Mesenchymal stem cell (in vitro differentiated cells and primary cell): ENCODE measurements around the gene PRAMEF18.
"Not testable (repeated sequence)": the region's sequence is repeated elsewhere in the genome, so short reads cannot be mapped to it uniquely, and the experiment has no call there.

Experiments
- DNase-seq: peaks from one replicate; pipeline ENCODE4 v3.0.0-alpha.2; 2013
- H2AFZ ChIP-seq: one replicate; pipeline ENCODE4 v1.6.1; 2013; ENCODE audit warnings: low read depth, mild to moderate bottlenecking, control low read depth, inconsistent platforms, low read length, moderate library complexity
- H2AK5ac ChIP-seq: 2 replicates; pipeline ENCODE4 v1.6.1; 2013; ENCODE audit warnings: low read length, moderate library complexity, mild to moderate bottlenecking, inconsistent platforms; ENCODE audit not compliant: severe bottlenecking
- H2BK120ac ChIP-seq: one replicate; pipeline ENCODE4 v1.6.1; 2013; ENCODE audit warnings: low read depth, mild to moderate bottlenecking, inconsistent platforms, low read length, moderate library complexity
- H2BK12ac ChIP-seq, 2 experiments: one replicate each; pipeline ENCODE4 v1.6.1; 2013; ENCODE audit warnings: inconsistent platforms in 2 of 2, low read length in 2 of 2, mild to moderate bottlenecking in 2 of 2, moderate library complexity in 2 of 2, control low read depth in 1 of 2
- H2BK15ac ChIP-seq: one replicate; pipeline ENCODE4 v1.6.1; 2013; ENCODE audit warnings: mild to moderate bottlenecking, low read depth, inconsistent platforms; ENCODE audit not compliant: poor library complexity, severe bottlenecking
- H2BK5ac ChIP-seq: 2 replicates; pipeline ENCODE4 v1.6.1; 2013; ENCODE audit warnings: low read depth, mild to moderate bottlenecking, low read length, control low read depth, inconsistent platforms; ENCODE audit not compliant: poor library complexity, severe bottlenecking
- H3K14ac ChIP-seq, 2 experiments: one replicate each; pipeline ENCODE4 v1.6.1; 2013; ENCODE audit warnings: inconsistent platforms in 2 of 2, low read length in 2 of 2, control low read depth in 1 of 2, mild to moderate bottlenecking in 1 of 2, moderate library complexity in 1 of 2
- H3K18ac ChIP-seq, 2 experiments: one replicate each; pipeline ENCODE4 v1.6.1; 2013; ENCODE audit warnings: inconsistent platforms in 2 of 2, low read length in 2 of 2, control low read depth in 1 of 2, low read depth in 1 of 2, mild to moderate bottlenecking in 1 of 2
- H3K23ac ChIP-seq, 2 experiments: one replicate each; pipeline ENCODE4 v1.6.1; 2013; ENCODE audit warnings: inconsistent platforms in 2 of 2, low read length in 2 of 2, mild to moderate bottlenecking in 2 of 2, moderate library complexity in 2 of 2, control low read depth in 1 of 2
- H3K27ac ChIP-seq: 2 replicates; pipeline ENCODE4 v1.5.1; 2013; ENCODE audit warnings: mild to moderate bottlenecking, moderate library complexity, low read length, control low read depth, inconsistent platforms; ENCODE audit not compliant: poor library complexity, severe bottlenecking
- H3K27me3 ChIP-seq, 2 experiments: 2 replicates each; pipeline versions ENCODE4 v1.6.1 to v1.7.0; 2013; ENCODE audit warnings: low read length in 2 of 2, mild to moderate bottlenecking in 2 of 2, moderate library complexity in 2 of 2, control low read depth in 1 of 2, inconsistent platforms in 1 of 2; ENCODE audit not compliant: control insufficient read depth in 1 of 2, insufficient read depth in 1 of 2
- H3K36me3 ChIP-seq, 2 experiments: 2 replicates each; pipeline versions ENCODE4 v1.6.1 to v1.7.0; 2013; ENCODE audit warnings: low read length in 2 of 2, control low read depth in 1 of 2, inconsistent platforms in 1 of 2, low read depth in 1 of 2, mild to moderate bottlenecking in 1 of 2; ENCODE audit not compliant: insufficient read depth in 2 of 2, control insufficient read depth in 1 of 2
- H3K4ac ChIP-seq, 2 experiments: one replicate each; pipeline ENCODE4 v1.6.1; 2013; ENCODE audit warnings: inconsistent platforms in 2 of 2, low read length in 2 of 2, mild to moderate bottlenecking in 2 of 2, moderate library complexity in 2 of 2, control low read depth in 1 of 2, low read depth in 1 of 2
- H3K4me1 ChIP-seq: 2 replicates; pipeline ENCODE4 v1.6.1; 2013; ENCODE audit warnings: low read depth, low read length, control low read depth; ENCODE audit not compliant: control insufficient read depth, insufficient read depth
- H3K4me2 ChIP-seq: 2 replicates; pipeline ENCODE4 v1.6.1; 2013; ENCODE audit warnings: low read length, mild to moderate bottlenecking, inconsistent platforms; ENCODE audit not compliant: poor library complexity, severe bottlenecking
- H3K4me3 ChIP-seq, 2 experiments: 2 replicates each; pipeline versions ENCODE4 v1.5.1 to v1.7.0; 2013; ENCODE audit warnings: low read length in 2 of 2, mild to moderate bottlenecking in 2 of 2, control low read depth in 1 of 2, low read depth in 1 of 2; ENCODE audit not compliant: insufficient read depth in 1 of 2
- H3K79me1 ChIP-seq: replicated peaks from 2 replicates; pipeline ENCODE4 v1.6.1; 2013; ENCODE audit warnings: mild to moderate bottlenecking, control low read depth, low read length, inconsistent platforms; ENCODE audit not compliant: poor library complexity, severe bottlenecking
- H3K9ac ChIP-seq: 2 replicates; pipeline ENCODE4 v1.7.0; 2013; ENCODE audit warnings: mild to moderate bottlenecking, low read length, moderate library complexity
- H3K9me3 ChIP-seq: 2 replicates; pipeline ENCODE4 v1.7.0; 2013; ENCODE audit warnings: mild to moderate bottlenecking, low read length; ENCODE audit not compliant: control insufficient read depth
- H4K8ac ChIP-seq: one replicate; pipeline ENCODE4 v1.6.1; 2013; ENCODE audit warnings: inconsistent platforms, mild to moderate bottlenecking, low read length, moderate library complexity
- H4K91ac ChIP-seq: one replicate; pipeline ENCODE4 v1.6.1; 2013; ENCODE audit warnings: mild to moderate bottlenecking, low read length, inconsistent platforms
- WGBS: methylation state at CpG from one replicate; pipeline ENCODE4 v1.1.7; 2013; ENCODE audit warnings: mixed read lengths; 5-methylcytosine and 5-hydroxymethylcytosine counted together

The PRAMEF18 gene

DNA sequence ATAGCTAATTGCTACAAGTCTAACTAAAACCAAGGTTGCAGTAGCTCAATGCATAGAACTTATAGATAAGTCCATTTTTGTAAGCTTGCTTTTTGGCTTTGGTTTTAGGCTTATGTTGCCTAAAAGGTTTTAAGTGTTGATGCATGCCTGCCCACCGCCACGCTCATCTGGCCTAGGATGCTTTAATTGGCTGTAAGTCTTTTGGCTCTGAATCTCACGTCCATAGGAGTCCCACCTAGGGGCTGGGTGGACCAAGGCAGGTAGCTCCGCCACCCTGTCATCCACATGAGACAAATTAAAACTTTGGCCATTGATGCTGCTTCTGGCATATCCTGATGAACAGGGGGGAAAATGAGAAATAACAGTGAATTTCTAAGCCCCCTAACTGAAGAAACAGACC is 11.6 kb upstream of the PRAMEF18 start:
- H3K27me3 ChIP-seq, H2AK5ac ChIP-seq, H3K27ac ChIP-seq, H3K9ac ChIP-seq, H4K8ac ChIP-seq, H3K18ac ChIP-seq, H3K4me1 ChIP-seq, H2BK15ac ChIP-seq, H3K36me3 ChIP-seq, H2AFZ ChIP-seq, H3K9me3 ChIP-seq, H3K4ac ChIP-seq, H3K4me2 ChIP-seq, H2BK120ac ChIP-seq, H2BK12ac ChIP-seq, H4K91ac ChIP-seq, H3K4me3 ChIP-seq, H3K14ac ChIP-seq, H2BK5ac ChIP-seq, H3K23ac ChIP-seq, DNase-seq, H3K79me1 ChIP-seq: not testable (repeated sequence)
- WGBS = 57% methylated on average over 4 of the region's 4 CpGs

DNA sequence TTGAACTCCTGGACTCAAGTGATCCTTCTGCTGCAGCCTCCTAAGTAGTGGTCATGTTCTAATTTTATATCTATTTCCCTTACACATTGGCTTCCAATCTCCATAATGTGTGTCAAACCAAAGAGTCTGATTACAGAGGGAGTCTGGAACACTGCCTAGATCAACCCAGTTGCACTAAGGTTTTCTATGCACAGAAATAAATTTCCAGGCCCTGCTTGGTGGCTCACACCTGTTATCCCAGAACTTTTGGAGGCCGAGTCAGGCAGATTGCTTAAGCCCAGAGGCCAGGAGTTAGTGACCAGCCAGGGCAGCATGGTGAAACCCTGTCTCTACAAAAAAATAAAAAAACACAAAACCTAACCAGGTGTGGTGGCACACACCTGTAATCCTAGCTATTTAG is 8.1 kb upstream of the PRAMEF18 start:
- H3K79me1 ChIP-seq, H2BK5ac ChIP-seq, H3K27ac ChIP-seq, H3K4ac ChIP-seq, H3K14ac ChIP-seq, H2BK12ac ChIP-seq, H2BK120ac ChIP-seq, H3K4me2 ChIP-seq, H2BK15ac ChIP-seq, H3K4me1 ChIP-seq, H3K9me3 ChIP-seq, H3K27me3 ChIP-seq, H3K9ac ChIP-seq, H4K91ac ChIP-seq, H2AK5ac ChIP-seq, H3K36me3 ChIP-seq, H4K8ac ChIP-seq, H2AFZ ChIP-seq, H3K23ac ChIP-seq, DNase-seq, H3K4me3 ChIP-seq, H3K18ac ChIP-seq: not testable (repeated sequence)
- 38% methylated on average over 1 of the region's 1 CpG for WGBS

DNA sequence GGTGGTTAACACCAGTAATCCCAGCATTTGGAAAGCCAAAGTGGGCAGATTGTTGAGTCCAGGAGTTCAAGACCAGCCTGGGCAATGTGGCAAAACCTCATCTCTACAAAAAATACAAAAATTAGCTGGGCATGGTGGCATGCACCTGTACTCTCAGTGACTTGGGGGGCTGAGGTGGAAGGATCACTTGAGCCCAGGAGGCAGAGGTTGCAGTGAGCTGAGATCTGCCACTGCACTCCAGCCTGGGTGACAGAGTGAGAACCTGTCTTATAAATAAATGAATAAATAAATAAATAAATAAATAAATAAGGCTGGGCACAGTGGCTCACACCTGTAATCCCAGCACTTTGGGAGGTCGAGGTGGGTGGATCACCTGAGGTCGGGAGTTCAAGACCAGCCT is 6.1 kb upstream of the PRAMEF18 start:
- H2BK120ac ChIP-seq, H2BK12ac ChIP-seq, H3K27me3 ChIP-seq, H3K4ac ChIP-seq, H3K27ac ChIP-seq, H3K9ac ChIP-seq, H3K23ac ChIP-seq, H4K8ac ChIP-seq, H2AK5ac ChIP-seq, H3K4me3 ChIP-seq, H2BK15ac ChIP-seq, H3K79me1 ChIP-seq, H3K4me2 ChIP-seq, H3K14ac ChIP-seq, H2AFZ ChIP-seq, H3K36me3 ChIP-seq, H3K9me3 ChIP-seq, H3K4me1 ChIP-seq, H3K18ac ChIP-seq, H4K91ac ChIP-seq, DNase-seq, H2BK5ac ChIP-seq: not testable (repeated sequence)
- 29% methylated on average over 2 of the region's 2 CpGs for WGBS

DNA sequence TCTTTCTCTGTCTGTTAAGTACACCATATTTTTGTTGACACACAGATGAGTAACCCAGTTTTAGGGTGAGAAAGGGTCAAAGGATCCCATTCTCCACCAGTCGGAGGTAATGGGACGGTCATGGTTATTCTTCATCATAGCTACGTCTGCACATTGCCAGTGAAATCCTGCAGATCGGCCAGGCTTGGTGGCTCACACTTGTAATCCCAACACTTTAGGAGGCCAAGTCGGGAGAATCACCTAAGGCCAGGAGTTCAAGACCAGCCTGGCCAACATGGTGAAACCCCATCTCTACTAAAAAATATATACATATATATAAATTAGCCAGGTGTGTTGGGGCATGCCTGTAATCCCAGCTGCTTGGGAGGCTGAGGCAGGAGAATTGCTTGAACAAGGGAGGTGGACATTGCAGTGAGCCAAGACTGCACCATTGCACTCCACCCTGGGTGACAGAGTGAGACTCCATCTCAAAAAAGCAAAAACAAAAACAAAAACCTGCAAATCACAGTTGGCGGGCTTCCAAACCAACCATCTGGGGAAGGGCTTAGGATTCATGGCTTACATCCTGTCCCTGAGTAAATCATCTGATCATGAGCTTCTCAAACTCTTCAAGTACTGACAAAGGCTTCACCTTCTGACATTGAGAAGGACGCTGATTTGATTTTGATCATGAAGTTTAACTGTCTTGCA is 5.3 kb upstream of the PRAMEF18 start:
- not testable (repeated sequence) for H3K4me2 ChIP-seq, DNase-seq, H3K27ac ChIP-seq, H3K79me1 ChIP-seq, H3K36me3 ChIP-seq, H3K27me3 ChIP-seq, H2BK5ac ChIP-seq, H4K8ac ChIP-seq, H3K9me3 ChIP-seq, H3K14ac ChIP-seq, H3K4ac ChIP-seq, H4K91ac ChIP-seq, H3K4me1 ChIP-seq, H2AFZ ChIP-seq, H2BK12ac ChIP-seq, H3K23ac ChIP-seq, H2BK120ac ChIP-seq, H3K9ac ChIP-seq, H3K18ac ChIP-seq, H3K4me3 ChIP-seq, H2BK15ac ChIP-seq, H2AK5ac ChIP-seq
- 75% methylated on average over 7 of the region's 7 CpGs for WGBS
